ENCODE results near the gene HEY2. TPM values are rescaled to one million over a fixed set of nuclear protein-coding genes. Genes with fewer than 3 reads are reported as not detected.
"Not testable (repeated sequence)": the region's sequence is repeated elsewhere in the genome, so short reads cannot be mapped to it uniquely, and the experiment has no call there.

Gene HEY2
- total RNA-seq, 1 donor from 2014 or later = not detected

DNA sequence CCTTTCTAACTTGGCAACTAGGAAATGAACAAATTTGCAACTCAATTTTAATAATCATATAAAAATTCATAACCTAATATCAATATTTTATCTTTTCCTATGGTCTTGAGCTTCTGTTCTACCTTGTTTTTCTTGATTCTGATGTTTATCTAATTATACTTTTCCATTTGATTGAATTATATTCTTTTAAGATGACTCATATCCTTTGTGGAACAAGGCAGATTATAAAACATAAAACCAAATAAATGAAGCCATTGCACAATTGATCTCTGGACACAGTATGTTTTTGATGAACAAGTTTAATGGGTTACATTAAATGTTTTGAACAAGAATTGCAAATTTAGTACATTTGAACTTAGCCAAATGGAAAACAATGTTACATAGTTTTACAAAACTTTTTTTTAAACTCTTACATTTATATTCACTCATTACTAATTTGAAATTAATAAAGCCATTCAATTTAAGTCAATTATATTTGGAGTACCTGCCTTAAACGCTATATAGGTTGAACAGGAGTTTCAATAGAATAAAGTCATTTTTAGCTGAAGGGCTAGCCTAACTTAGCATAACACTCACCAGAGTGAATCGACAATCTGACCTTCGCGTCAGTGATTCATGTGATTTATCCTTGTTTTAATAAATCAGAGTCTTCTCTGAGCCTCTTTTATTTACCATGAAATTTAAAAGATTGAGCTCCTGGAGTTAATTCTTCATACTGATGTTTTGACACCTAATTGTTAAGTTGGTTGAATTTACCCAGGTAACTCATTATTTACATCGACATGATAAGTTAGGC, 45.1 kb downstream of the HEY2 start:
- DNase-seq (ENCODE audit: low read depth in 2 of 2) = peak; percentile 43 to 71

DNA sequence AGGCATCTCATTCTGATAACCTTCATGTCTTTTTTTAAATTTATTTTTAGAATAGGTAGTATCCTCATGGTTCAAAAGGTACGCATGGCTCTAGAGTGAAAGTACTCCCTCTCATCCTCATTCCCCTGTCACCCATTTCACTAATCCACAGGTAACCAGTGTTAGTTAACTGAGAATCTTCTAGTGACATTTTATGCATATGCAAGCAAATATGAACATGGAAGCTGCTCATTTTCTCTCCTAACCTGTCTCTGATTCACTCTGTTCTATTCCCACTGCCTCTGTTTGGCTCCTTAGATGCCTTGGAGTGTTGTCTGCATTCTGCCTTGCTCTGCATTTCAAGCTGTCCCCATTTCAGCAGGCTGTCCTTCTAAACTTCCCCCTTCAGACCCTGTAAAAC, 45.9 kb downstream of the HEY2 start:
- no peak for DNase-seq (ENCODE audit: low read depth in 2 of 2)

DNA sequence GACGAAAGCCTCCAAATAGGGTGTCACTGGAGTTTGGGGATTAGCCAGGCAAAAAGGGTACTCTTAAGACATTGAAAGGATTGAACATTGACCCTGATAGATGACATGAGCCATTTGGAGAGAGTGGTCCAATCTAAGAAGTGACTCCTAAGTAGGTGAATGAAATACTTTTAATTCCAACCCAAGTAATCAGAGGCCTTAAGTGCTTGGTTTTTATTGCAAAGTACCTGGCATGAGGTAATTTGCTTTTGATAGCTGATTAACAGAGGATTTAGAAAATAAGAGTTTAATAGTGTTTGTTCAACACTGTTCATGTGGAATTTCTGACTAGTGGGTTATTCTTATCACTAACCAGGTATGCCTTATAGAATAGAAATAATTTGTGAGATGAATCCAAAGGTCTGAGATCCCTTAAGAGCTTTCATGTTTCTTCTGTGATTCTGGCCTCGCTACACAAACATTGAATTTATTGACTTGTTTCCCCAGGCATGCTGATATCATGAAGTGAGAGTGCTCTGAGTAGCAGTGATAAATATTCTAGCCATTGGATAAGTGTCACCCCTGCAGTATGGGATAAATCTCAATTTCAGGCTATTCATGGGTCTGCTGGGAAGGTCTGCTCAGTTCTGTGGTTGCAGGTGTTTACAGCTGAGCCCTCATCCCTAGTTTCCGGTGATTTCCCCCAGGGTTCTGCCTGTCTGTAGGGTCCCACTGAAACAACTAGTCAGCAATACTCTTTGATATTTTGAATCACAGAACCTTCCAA, 47.9 kb downstream of the HEY2 start:
- no peak for DNase-seq (ENCODE audit: low read depth in 2 of 2)

DNA sequence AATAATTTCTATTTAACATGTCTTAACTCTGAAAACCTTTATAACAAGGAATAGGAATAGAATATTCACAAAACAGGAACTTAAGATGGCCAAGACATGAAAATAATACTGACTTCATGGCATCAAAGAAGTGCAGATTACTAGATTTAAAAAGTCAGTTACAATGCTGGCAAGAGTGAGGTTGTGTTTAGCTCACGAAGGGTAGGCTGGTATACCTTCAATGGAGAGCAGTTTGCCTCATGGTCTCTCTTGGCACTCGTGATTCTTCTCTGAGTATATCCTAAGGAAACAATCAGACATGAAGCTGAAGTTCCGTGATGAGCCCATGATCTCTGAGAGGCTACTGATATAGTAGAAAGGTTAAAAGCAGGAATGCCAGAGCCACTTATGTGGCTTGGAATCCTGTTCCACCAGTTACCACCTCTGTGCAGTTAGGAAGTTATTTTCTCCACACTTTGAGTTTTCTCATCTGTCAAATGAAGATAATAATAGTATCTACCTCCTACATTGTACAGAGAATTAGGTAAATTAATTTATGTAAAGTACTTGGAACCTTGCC, 48.5 kb downstream of the HEY2 start:
- DNase-seq (ENCODE audit: low read depth in 2 of 2) = no peak

DNA sequence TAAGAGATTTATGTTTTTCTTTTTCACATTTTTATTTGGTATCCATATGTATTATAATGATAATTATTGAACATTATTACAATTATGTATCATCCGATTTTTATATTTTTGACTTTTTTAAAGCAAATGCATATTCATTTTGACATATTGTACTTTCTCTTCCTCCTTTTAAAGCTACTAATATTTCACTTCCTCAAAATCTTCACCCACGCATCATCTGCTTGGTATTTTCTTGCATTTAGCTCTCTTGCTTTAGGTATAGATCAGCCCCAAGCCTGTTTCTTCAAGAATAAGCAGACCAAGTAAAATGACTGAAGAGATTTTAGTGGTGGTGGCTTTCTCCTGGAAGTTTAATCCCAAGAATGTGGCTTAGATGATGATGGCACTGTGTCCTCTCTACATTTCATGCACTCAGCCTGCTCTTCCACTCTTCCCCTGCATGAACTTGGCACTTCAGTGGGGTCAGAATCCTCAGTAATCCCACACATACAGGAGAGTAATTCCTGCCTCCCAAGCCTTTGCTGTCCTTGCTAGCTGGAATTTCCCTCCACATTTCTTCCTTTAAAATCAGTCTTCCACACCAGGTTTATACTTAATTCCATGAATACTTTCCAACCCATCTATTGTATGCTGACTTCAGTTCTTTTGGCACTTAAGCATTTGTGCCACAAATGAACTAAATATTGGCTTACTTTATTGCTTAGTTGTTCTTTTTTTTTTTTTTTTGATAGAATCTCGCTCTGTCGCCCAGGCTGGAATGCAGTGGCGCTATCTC, 49.5 kb downstream of the HEY2 start:
- DNase-seq (ENCODE audit: low read depth in 2 of 2) = no peak

- no peak for DNase-seq (ENCODE audit: low read depth in 2 of 2)
Observed at GRCh38 chr6:125802383-125802782, 53.0 kb downstream of the HEY2 start.

DNA sequence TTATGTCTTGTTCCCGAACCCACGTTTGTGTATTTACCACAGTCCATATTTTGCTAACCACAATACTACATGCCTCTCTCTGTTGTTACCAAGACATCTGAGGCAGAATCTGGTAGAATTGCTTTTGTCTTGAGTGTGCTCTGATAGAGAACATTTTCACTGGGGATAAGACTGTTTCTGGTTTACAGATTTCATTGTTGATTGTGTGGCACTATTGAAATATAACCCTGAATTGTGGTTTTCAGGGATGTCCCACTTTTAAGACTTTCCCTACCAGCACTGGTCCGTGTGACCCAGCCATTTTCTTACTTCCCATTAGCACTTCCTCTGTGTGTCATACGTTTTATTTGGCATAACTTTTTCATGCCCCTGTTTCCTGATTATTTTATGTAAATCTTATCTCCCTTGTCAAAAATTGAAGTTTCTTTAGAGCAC, 53.5 kb downstream of the HEY2 start:
- peak; percentile 89 to 94 for DNase-seq (ENCODE audit: low read depth in 2 of 2)

GRCh38 chr6:125804264-125804663, 54.8 kb downstream of the HEY2 start:
- peak; percentile 34 to 40 for DNase-seq (ENCODE audit: low read depth in 2 of 2)

DNA sequence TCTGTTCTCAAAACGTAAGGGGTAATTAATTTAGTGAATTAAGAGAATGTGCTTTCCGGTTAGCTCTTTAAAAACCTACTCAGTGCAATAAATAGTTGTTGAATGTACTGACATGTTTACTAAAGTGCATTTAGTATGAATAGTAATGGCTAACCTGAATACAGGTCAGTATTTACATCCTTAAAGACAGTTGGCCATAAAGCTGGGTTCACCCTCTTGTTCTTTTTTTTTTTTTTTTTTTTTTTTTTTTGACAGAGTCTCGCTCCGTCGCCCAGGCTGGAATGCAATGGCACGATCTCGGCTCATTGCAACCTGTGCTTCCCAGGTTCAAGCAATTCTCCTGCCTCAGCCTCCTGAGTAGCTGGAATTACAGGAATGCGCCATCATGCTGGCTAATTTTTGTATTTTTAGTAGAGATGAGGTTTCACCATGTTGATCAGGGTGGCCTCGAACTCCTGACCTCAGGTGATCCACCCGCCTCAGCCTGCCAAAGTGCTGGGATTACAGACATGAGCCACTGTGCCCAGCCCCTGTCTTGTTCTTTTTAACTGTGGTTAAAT, 55.5 kb downstream of the HEY2 start:
- not testable (repeated sequence) for DNase-seq (ENCODE audit: low read depth in 2 of 2)

DNA sequence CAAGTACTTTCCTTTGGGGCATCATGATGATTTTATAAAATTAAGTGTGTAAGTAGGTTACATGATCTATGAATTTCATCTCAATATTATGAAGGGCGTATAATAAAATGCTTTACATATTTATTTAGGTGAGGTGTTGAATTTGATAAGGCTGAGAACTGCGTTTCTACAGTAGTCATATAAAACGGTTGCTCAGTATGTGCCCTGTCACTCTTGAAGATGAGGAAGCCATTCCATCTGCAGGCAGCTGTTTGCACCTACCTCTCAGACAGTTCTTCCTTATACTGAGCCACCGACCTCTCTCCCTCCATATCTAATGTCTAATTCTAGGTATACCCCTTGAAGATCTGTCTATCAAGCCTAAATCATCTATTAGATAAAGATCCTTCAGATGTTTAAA, 57.4 kb downstream of the HEY2 start:
- no peak for DNase-seq (ENCODE audit: low read depth in 2 of 2)

- DNase-seq (ENCODE audit: low read depth in 2 of 2) = no peak
Observed at GRCh38 chr6:125807293-125807692, 57.9 kb downstream of the HEY2 start.

- no peak for DNase-seq (ENCODE audit: low read depth in 2 of 2)
Observed at GRCh38 chr6:125808060-125808459, 58.6 kb downstream of the HEY2 start.

DNA sequence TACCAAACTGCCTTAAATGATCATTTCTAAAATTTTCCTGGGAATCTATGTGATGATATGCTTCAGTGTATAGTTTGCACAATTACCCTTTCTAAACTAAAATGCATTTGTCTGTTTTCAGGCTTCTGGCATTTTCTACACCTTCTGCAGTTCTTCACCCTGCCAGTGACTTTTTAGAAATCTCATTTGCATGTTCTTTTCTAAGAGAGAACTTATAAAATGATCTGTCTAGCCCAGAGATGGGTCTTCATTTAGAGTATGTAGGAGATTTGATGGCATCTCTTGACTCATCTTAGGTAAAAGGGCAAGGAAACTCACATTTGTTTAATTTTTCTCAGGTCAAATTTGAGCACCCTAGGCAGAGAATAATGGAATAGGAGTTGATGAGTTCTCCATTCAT, 59.2 kb downstream of the HEY2 start:
- no peak for DNase-seq (ENCODE audit: low read depth in 2 of 2)

DNA sequence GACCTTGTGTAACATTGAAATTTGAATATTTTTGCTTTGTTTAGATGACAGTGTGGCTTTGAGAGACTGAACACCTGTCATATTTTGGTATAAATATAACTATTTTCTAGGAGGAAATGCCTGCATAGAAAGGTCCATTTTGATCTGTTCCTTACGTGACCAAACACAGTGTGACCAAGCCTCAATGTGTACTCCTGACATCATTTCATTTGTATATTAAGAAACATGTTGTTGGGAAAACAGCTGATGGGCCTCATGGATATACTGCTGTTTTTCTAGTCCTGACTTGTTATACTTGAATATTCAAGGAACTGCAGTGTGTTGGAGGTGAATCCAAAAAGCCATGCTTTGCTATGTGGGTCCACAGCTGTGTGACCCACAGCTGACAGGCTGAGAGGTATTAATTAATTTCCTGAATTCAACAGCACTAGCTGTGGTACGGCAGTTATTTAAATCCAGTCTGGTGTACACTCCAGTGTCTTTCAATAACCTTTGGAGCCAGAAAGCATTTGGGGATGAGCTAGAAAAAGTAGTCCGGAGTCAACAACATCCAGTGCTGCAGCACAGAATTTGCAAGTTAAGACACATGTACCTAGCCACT, 60.2 kb downstream of the HEY2 start:
- DNase-seq (ENCODE audit: low read depth in 2 of 2) = no peak

- DNase-seq (ENCODE audit: low read depth in 2 of 2) = no peak
Observed at GRCh38 chr6:125810445-125810844, 61.0 kb downstream of the HEY2 start.

Other genes starting within 250 kb of the HEY2 start
- gene NCOA7, start 41.3 kb downstream of the HEY2 start, total RNA-seq = 23.8 and 38.5 TPM in 2 replicates
- gene HINT3, start 207.1 kb downstream of the HEY2 start, total RNA-seq = 10.7 and 15.5 TPM in 2 replicates
- 7.6 and 8.9 TPM in 2 replicates for gene TRMT11, start 236.9 kb downstream of the HEY2 start, total RNA-seq

Data from lung microvascular endothelial cell (primary cell).